HG02759 (cell line): ENCODE measurements around the gene NHP2.

Source experiments
- ATAC-seq: cut with Tn5 transposase; IDR thresholded peaks from one replicate; pipeline ENCODE4 v1.9.1; 2021; ENCODE audit warnings: mild to moderate bottlenecking, moderate library complexity; ENCODE audit not compliant: unreplicated experiment

The NHP2 gene

GRCh38 chr5:178115136-178115813, 38.4 kb downstream of the NHP2 start:
- no peak for ATAC-seq

GRCh38 chr5:178114325-178115135, 39.2 kb downstream of the NHP2 start:
- ATAC-seq = peak; percentile 1

- peak; percentile 12 for ATAC-seq
Observed at GRCh38 chr5:178113841-178114324, 39.8 kb downstream of the NHP2 start.

- ATAC-seq = peak; percentile 66
Observed at GRCh38 chr5:178113141-178113787, 40.4 kb downstream of the NHP2 start, which contains the start of gene N4BP3. N4BP3 (plus strand) TSS chr5:178113532; CDS start chr5:178119584, 6,052 bp downstream.

GRCh38 chr5:178112545-178112944, 41.1 kb downstream of the NHP2 start:
- no peak for ATAC-seq

- ATAC-seq = no peak
Observed at GRCh38 chr5:178111925-178112324, 41.8 kb downstream of the NHP2 start.

GRCh38 chr5:178110511-178110910, 43.2 kb downstream of the NHP2 start:
- ATAC-seq = no peak

- ATAC-seq = no peak
Observed at GRCh38 chr5:178108966-178109365, 44.7 kb downstream of the NHP2 start.

- no peak for ATAC-seq
Observed at GRCh38 chr5:178108446-178108845, 45.2 kb downstream of the NHP2 start.

GRCh38 chr5:178107756-178108310, 45.9 kb downstream of the NHP2 start:
- ATAC-seq = no peak

- peak; percentile 70 for ATAC-seq
Observed at GRCh38 chr5:178106556-178107239, 47.0 kb downstream of the NHP2 start.

- ATAC-seq = no peak
Observed at GRCh38 chr5:178106086-178106485, 47.6 kb downstream of the NHP2 start.

GRCh38 chr5:178104492-178104891, 49.2 kb downstream of the NHP2 start:
- ATAC-seq = no peak

- ATAC-seq = no peak
Observed at GRCh38 chr5:178103612-178104011, 50.1 kb downstream of the NHP2 start.
